Measurements from ENCODE around the gene CDH4.

CDH4 gene

GRCh38 chr20:61343934-61344333 is 91.9 kb downstream of the CDH4 start:
- no peak for TF ChIP-seq CTCF (IDR thresholded peaks at IDR 0.05; ENCODE audit: extremely low read depth, missing control alignments)
- no peak for DNase-seq (ENCODE audit: low spot score)

- no peak for TF ChIP-seq CTCF (IDR thresholded peaks at IDR 0.05; ENCODE audit: extremely low read depth, missing control alignments)
- DNase-seq (ENCODE audit: low spot score), result no peak
These were observed 93.6 kb downstream of the CDH4 start for GRCh38 chr20:61345656-61346055.

- DNase-seq (ENCODE audit: low spot score), result no peak
- no peak for TF ChIP-seq CTCF (IDR thresholded peaks at IDR 0.05; ENCODE audit: extremely low read depth, missing control alignments)
These were observed 94.9 kb downstream of the CDH4 start for GRCh38 chr20:61346996-61347395.

GRCh38 chr20:61347443-61347842 is 95.4 kb downstream of the CDH4 start:
- no peak for TF ChIP-seq CTCF (IDR thresholded peaks at IDR 0.05; ENCODE audit: extremely low read depth, missing control alignments)
- DNase-seq (ENCODE audit: low spot score), result no peak

- no peak for TF ChIP-seq CTCF (IDR thresholded peaks at IDR 0.05; ENCODE audit: extremely low read depth, missing control alignments)
- DNase-seq (ENCODE audit: low spot score), result no peak
These were observed 97.5 kb downstream of the CDH4 start for GRCh38 chr20:61349447-61350165.

- no peak for DNase-seq (ENCODE audit: low spot score)
- TF ChIP-seq CTCF (IDR thresholded peaks at IDR 0.05; ENCODE audit: extremely low read depth, missing control alignments), result no peak
These were observed 98.6 kb downstream of the CDH4 start for GRCh38 chr20:61350500-61351250.

Measured in GM20000 (cell line).